Breast epithelium (tissue), 4 donors: Measurements from ENCODE around the gene DPP8. TPM values are rescaled to one million over a fixed set of nuclear protein-coding genes. Genes with fewer than 3 reads are reported as not detected.

Experiments used
- DNase-seq, 2 donors: peaks; one replicate each; pipeline ENCODE4 v3.0.0-alpha.2; 2019; ENCODE audit warnings: low spot score in 2 of 2
- H3K27ac ChIP-seq, 2 donors: fragments of 200-600 bp; sonication (generic) in 1 of 2; one replicate each; pipeline ENCODE4 v1.5.1; 2016 to 2019; ENCODE audit warnings: mild to moderate bottlenecking in 1 of 2
- H3K27me3 ChIP-seq, 2 donors: fragments of 200-600 bp; sonication (generic) in 1 of 2; one replicate each; pipeline versions ENCODE4 v1.5.1 to v1.6.0; 2017 to 2019; ENCODE audit warnings: control low read depth in 1 of 2, mild to moderate bottlenecking in 1 of 2
- H3K36me3 ChIP-seq: fragments of 200-600 bp; one replicate; pipeline ENCODE4 v1.5.1; 2019
- H3K4me1 ChIP-seq, 2 donors: fragments of 200-600 bp; sonication (generic); one replicate each; pipeline ENCODE4 v1.5.1; 2016 to 2019; ENCODE audit warnings: control low read depth in 1 of 2
- H3K4me3 ChIP-seq, 3 donors: fragments of 200-600 bp; sonication (generic); 1 replicate in 2 of 3; 2 replicates in 1 of 3; pipeline ENCODE4 v1.5.1; 2016 to 2019; ENCODE audit warnings: mild to moderate bottlenecking in 3 of 3, moderate library complexity in 2 of 3
- H3K9me3 ChIP-seq, 2 donors: fragments of 200-600 bp; sonication (generic) in 1 of 2; one replicate each; pipeline ENCODE4 v1.5.1; 2016 to 2019; ENCODE audit warnings: control low read depth in 1 of 2
- CTCF ChIP-seq, 3 donors: fragments of 450-650 bp; IDR thresholded peaks; one replicate each; pipeline ENCODE4 v1.5.1; 2016 to 2017; ENCODE audit warnings: antibody characterized with exemption in 3 of 3, mild to moderate bottlenecking in 3 of 3, moderate library complexity in 3 of 3
- POLR2A ChIP-seq: fragments of 450-650 bp; IDR thresholded peaks from one replicate; pipeline ENCODE4 v1.6.1; 2016; ENCODE audit warnings: antibody characterized with exemption, mild to moderate bottlenecking, moderate library complexity
- POLR2AphosphoS5 ChIP-seq, 3 donors: sonication (generic); formaldehyde crosslinking; IDR thresholded peaks; one replicate each; pipeline ENCODE4 v1.6.1; 2017; ENCODE audit warnings: antibody characterized with exemption in 3 of 3
- intact Hi-C: fragments of 100-400 bp; cut with DNase I; formaldehyde crosslinking; loops from one replicate; pipeline ENCODE4 v1.15.1; 2023; ENCODE audit warnings: low total_unique reads
- total RNA-seq, 3 donors: library from RNA; depleted of rRNA; stranded (reverse); fragments of >200 nt; gene quantifications; one replicate each; pipeline ENCODE4 v1.1.0, GENCODE V29; 2016

DPP8 gene
- total RNA-seq, 3 donors from 2014 or later, result 35.0 to 47.0 (median 42.6) TPM

GRCh38 chr15:65509321-65509720 is 8.2 kb downstream of the DPP8 start:
- DNase-seq, result no peak
- H3K9me3 ChIP-seq, result no peaks in the 10 kb centered on the region
- no peaks in the 10 kb centered on the region for H3K27me3 ChIP-seq
- no peaks in the 10 kb centered on the region for H3K4me1 ChIP-seq
- H3K27ac ChIP-seq, result no peak overlapping the region
- H3K36me3 ChIP-seq, result no peaks in the 10 kb centered on the region
- H3K4me3 ChIP-seq, result no peak overlapping the region
- intact Hi-C loops, result no loop called here
- TF ChIP-seq POLR2A, result no peak
- TF ChIP-seq CTCF (IDR thresholded peaks at IDR 0.05), result no peak
- no peak for TF ChIP-seq POLR2AphosphoS5 (IDR thresholded peaks at IDR 0.05)

- Histone ChIP-seq H3K4me3 (no peak overlapping the region), H3K36me3 (no peaks in the 10 kb centered on the region), H3K4me1 (no peaks in the 10 kb centered on the region), H3K27me3 (no peaks in the 10 kb centered on the region), H3K27ac (no peak overlapping the region), H3K9me3 (no peaks in the 10 kb centered on the region)
- DNase-seq, result no peak
- TF ChIP-seq CTCF (IDR thresholded peaks at IDR 0.05), result no peak
- TF ChIP-seq POLR2A, result no peak
- no peak for TF ChIP-seq POLR2AphosphoS5 (IDR thresholded peaks at IDR 0.05)
- intact Hi-C loops, result no loop called here
These were observed 23.4 kb downstream of the DPP8 start for GRCh38 chr15:65494076-65494475.

GRCh38 chr15:65484876-65485275 is 32.6 kb downstream of the DPP8 start:
- no peak for TF ChIP-seq POLR2AphosphoS5 (IDR thresholded peaks at IDR 0.05)
- no peak for TF ChIP-seq CTCF (IDR thresholded peaks at IDR 0.05)
- no peak for TF ChIP-seq POLR2A
- Histone ChIP-seq H3K27me3 (no peaks in the 10 kb centered on the region), H3K9me3 (no peaks in the 10 kb centered on the region), H3K36me3 (no peaks in the 10 kb centered on the region), H3K27ac (no peak overlapping the region), H3K4me1 (no peaks in the 10 kb centered on the region), H3K4me3 (no peak overlapping the region)
- DNase-seq, result no peak
- intact Hi-C loops, result no loop called here

- no peaks in the 10 kb centered on the region for H3K9me3 ChIP-seq
- DNase-seq, result no peak
- H3K36me3 ChIP-seq, result peaks cover 5% of the 10 kb centered on the region
- TF ChIP-seq POLR2AphosphoS5 (IDR thresholded peaks at IDR 0.05) (no peak), POLR2A (no peak), CTCF (IDR thresholded peaks at IDR 0.05) (no peak)
- H3K4me1 ChIP-seq, result no peaks in the 10 kb centered on the region
- H3K27me3 ChIP-seq, result no peaks in the 10 kb centered on the region
- H3K4me3 ChIP-seq, result no peak overlapping the region
- intact Hi-C loops, result no loop called here
- no peak overlapping the region for H3K27ac ChIP-seq
These were observed 40.6 kb downstream of the DPP8 start for GRCh38 chr15:65476903-65477302.

GRCh38 chr15:65470866-65471265 is 46.6 kb downstream of the DPP8 start:
- H3K4me1 ChIP-seq, result no peaks in the 10 kb centered on the region
- intact Hi-C loops, result no loop called here

More at GRCh38 chr15:65470866-65471265, 46.6 kb downstream of the DPP8 start:
- H3K27me3 ChIP-seq, result no peaks in the 10 kb centered on the region
- H3K9me3 ChIP-seq, result no peaks in the 10 kb centered on the region
- peaks cover 5% of the 10 kb centered on the region for H3K36me3 ChIP-seq
- no peak overlapping the region for H3K4me3 ChIP-seq
- no peak overlapping the region for H3K27ac ChIP-seq
- DNase-seq, result no peak
- TF ChIP-seq POLR2A (no peak), CTCF (IDR thresholded peaks at IDR 0.05) (no peak), POLR2AphosphoS5 (IDR thresholded peaks at IDR 0.05) (no peak)
